ENCODE data around the gene IGF2BP2.

DNA sequence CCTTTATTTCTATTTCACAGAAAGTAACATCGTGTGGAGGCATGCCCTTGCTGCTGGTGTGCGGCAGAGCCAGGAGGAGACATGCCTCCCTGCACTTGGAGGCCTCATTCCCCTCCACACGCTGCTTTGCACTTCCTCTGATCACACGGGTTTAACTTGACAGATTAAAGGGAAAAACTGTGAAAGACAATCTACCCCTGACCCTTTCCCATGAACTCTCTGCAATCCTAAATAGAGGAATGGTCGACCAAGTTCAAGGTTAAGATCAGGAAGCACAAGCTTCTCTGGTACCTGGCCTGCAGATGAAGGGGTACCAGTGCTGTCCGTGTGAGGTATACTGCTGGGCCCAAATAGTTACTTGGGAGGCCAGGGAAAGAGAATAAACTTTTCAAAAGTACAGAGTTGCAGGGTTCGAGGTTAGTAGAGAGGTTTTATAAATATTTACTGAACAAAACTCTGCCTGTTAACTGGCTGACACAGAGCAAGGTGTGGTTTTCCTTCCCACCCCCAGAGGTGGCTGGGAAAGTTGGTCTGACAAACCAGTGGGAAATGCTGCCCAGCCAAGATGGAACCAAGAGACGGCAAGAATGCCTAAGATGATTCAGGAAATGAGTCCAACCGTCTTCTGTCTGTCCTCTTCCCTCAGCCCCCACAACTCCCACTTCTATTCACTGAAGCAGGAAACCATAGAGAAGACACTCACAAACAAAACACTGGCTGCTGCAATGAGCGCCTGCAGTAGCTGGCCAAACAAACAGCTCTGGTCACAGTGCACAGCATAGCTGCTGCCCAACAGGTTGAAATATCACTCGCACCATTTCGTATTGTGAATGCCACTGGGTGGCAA lies 79.6 kb downstream of the IGF2BP2 start:
- TF ChIP-seq, protein P1, sequence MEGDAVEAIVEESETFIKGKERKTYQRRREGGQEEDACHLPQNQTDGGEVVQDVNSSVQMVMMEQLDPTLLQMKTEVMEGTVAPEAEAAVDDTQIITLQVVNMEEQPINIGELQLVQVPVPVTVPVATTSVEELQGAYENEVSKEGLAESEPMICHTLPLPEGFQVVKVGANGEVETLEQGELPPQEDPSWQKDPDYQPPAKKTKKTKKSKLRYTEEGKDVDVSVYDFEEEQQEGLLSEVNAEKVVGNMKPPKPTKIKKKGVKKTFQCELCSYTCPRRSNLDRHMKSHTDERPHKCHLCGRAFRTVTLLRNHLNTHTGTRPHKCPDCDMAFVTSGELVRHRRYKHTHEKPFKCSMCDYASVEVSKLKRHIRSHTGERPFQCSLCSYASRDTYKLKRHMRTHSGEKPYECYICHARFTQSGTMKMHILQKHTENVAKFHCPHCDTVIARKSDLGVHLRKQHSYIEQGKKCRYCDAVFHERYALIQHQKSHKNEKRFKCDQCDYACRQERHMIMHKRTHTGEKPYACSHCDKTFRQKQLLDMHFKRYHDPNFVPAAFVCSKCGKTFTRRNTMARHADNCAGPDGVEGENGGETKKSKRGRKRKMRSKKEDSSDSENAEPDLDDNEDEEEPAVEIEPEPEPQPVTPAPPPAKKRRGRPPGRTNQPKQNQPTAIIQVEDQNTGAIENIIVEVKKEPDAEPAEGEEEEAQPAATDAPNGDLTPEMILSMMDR (IDR thresholded peaks at IDR 0.05 in 2 of 3, conservative IDR thresholded peaks at IDR 0.05 in 1 of 3; ENCODE audit: borderline replicate concordance in 1 of 3, insufficient read depth in 1 of 3, low read depth in 2 of 3, low read length in 2 of 3) = no peak
- TF ChIP-seq JUND (IDR thresholded peaks at IDR 0.05) (no peak), POLR2A (IDR thresholded peaks at IDR 0.05; ENCODE audit: borderline replicate concordance, extremely low read depth, insufficient read depth, insufficient read length) (no peak), ZFX (IDR thresholded peaks at IDR 0.05) (no peak), YY1 (IDR thresholded peaks at IDR 0.05; ENCODE audit: extremely low read depth, insufficient replicate concordance, low read depth, low read length) (no peak), POLR2AphosphoS5 (IDR thresholded peaks at IDR 0.05; ENCODE audit: low read depth, low read length) (no peak), EZH2 (IDR thresholded peaks at IDR 0.05) (no peak), CEBPB (IDR thresholded peaks at IDR 0.05; ENCODE audit: low read depth) (no peak), EZH2phosphoT487 (IDR thresholded peaks at IDR 0.05; ENCODE audit: borderline replicate concordance) (no peak), ELF1 (IDR thresholded peaks at IDR 0.05; ENCODE audit: borderline replicate concordance, low read depth) (no peak), ZNF274 (IDR thresholded peaks at IDR 0.05; ENCODE audit: low read depth, low read length) (no peak)
- TF ChIP-seq, protein P2, sequence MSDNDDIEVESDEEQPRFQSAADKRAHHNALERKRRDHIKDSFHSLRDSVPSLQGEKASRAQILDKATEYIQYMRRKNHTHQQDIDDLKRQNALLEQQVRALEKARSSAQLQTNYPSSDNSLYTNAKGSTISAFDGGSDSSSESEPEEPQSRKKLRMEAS (IDR thresholded peaks at IDR 0.05) = no peak
- TF ChIP-seq, protein P3, sequence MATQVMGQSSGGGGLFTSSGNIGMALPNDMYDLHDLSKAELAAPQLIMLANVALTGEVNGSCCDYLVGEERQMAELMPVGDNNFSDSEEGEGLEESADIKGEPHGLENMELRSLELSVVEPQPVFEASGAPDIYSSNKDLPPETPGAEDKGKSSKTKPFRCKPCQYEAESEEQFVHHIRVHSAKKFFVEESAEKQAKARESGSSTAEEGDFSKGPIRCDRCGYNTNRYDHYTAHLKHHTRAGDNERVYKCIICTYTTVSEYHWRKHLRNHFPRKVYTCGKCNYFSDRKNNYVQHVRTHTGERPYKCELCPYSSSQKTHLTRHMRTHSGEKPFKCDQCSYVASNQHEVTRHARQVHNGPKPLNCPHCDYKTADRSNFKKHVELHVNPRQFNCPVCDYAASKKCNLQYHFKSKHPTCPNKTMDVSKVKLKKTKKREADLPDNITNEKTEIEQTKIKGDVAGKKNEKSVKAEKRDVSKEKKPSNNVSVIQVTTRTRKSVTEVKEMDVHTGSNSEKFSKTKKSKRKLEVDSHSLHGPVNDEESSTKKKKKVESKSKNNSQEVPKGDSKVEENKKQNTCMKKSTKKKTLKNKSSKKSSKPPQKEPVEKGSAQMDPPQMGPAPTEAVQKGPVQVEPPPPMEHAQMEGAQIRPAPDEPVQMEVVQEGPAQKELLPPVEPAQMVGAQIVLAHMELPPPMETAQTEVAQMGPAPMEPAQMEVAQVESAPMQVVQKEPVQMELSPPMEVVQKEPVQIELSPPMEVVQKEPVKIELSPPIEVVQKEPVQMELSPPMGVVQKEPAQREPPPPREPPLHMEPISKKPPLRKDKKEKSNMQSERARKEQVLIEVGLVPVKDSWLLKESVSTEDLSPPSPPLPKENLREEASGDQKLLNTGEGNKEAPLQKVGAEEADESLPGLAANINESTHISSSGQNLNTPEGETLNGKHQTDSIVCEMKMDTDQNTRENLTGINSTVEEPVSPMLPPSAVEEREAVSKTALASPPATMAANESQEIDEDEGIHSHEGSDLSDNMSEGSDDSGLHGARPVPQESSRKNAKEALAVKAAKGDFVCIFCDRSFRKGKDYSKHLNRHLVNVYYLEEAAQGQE (IDR thresholded peaks at IDR 0.05; ENCODE audit: low read depth) = no peak
- TF ChIP-seq, protein P4, sequence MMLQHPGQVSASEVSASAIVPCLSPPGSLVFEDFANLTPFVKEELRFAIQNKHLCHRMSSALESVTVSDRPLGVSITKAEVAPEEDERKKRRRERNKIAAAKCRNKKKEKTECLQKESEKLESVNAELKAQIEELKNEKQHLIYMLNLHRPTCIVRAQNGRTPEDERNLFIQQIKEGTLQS (IDR thresholded peaks at IDR 0.05) = no peak

Measured in HCT116 (cell line).